ENCODE measurements around the gene NPPA. TPM values are rescaled to one million over a fixed set of nuclear protein-coding genes. Genes with fewer than 3 reads are reported as not detected.

The NPPA gene
- total and polyA plus RNA-seq, 9 of the 15 experiments (the other 6 are each of a cell fraction or from before 2014, with no cell fraction given) = not detected

DNA sequence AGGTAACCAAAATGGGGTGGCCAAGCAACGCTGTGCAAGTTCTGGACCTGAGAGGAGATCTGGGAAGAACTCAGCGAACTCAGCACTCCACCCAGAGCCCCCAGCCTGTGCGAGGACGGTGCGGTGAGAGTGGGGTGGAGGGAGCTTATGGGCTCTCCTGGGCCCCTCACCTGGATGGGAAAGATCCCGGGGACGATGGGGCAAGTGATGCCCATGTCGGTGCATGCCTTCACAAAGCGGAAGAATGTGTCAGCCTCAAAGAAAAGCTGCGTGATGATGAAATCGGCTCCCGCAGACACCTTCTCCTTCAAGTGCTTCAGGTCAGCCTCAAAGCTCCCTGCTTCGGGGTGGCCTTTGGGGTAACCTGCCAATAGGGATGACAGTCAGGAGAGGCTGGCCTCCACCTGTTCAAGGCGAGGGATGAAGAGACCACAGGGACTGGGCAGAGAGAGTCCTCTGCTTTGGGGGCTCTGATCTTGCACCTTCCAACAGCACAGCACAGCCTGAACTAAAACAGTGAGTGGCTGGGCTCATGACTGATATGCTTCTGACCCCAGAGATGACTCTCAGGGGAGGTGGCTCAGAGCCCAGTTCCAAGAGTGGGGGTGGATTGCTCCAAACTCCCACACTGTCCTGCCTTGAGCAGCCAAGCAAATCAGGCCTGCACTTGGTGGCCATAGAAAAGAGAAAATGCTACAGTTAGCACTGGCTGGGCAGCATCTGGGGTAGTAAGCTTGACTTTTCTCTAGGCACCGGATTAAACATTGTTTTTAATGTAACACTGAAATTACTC, 51.4 kb downstream of the NPPA start (continued):
- peak; percentile 80 for TF ChIP-seq ZNF175 (CRISPR knock-in tag; IDR thresholded peaks at IDR 0.05; ENCODE audit: low read depth)
- no peak for TF ChIP-seq MCM3 (IDR thresholded peaks at IDR 0.05)
- no peak for TF ChIP-seq MAFK (IDR thresholded peaks at IDR 0.05; ENCODE audit: low read length)
- TF ChIP-seq, protein P1, sequence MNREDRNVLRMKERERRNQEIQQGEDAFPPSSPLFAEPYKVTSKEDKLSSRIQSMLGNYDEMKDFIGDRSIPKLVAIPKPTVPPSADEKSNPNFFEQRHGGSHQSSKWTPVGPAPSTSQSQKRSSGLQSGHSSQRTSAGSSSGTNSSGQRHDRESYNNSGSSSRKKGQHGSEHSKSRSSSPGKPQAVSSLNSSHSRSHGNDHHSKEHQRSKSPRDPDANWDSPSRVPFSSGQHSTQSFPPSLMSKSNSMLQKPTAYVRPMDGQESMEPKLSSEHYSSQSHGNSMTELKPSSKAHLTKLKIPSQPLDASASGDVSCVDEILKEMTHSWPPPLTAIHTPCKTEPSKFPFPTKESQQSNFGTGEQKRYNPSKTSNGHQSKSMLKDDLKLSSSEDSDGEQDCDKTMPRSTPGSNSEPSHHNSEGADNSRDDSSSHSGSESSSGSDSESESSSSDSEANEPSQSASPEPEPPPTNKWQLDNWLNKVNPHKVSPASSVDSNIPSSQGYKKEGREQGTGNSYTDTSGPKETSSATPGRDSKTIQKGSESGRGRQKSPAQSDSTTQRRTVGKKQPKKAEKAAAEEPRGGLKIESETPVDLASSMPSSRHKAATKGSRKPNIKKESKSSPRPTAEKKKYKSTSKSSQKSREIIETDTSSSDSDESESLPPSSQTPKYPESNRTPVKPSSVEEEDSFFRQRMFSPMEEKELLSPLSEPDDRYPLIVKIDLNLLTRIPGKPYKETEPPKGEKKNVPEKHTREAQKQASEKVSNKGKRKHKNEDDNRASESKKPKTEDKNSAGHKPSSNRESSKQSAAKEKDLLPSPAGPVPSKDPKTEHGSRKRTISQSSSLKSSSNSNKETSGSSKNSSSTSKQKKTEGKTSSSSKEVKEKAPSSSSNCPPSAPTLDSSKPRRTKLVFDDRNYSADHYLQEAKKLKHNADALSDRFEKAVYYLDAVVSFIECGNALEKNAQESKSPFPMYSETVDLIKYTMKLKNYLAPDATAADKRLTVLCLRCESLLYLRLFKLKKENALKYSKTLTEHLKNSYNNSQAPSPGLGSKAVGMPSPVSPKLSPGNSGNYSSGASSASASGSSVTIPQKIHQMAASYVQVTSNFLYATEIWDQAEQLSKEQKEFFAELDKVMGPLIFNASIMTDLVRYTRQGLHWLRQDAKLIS (CRISPR knock-in tag; IDR thresholded peaks at IDR 0.05) = no peak
- no peak for TF ChIP-seq SPI1 (IDR thresholded peaks at IDR 0.05; ENCODE audit: borderline replicate concordance, low read depth, low read length)
- TF ChIP-seq, protein P2, sequence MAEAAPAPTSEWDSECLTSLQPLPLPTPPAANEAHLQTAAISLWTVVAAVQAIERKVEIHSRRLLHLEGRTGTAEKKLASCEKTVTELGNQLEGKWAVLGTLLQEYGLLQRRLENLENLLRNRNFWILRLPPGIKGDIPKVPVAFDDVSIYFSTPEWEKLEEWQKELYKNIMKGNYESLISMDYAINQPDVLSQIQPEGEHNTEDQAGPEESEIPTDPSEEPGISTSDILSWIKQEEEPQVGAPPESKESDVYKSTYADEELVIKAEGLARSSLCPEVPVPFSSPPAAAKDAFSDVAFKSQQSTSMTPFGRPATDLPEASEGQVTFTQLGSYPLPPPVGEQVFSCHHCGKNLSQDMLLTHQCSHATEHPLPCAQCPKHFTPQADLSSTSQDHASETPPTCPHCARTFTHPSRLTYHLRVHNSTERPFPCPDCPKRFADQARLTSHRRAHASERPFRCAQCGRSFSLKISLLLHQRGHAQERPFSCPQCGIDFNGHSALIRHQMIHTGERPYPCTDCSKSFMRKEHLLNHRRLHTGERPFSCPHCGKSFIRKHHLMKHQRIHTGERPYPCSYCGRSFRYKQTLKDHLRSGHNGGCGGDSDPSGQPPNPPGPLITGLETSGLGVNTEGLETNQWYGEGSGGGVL (CRISPR knock-in tag; IDR thresholded peaks at IDR 0.05) = no peak
- no peak for TF ChIP-seq ZNF551 (CRISPR knock-in tag; IDR thresholded peaks at IDR 0.05)
- TF ChIP-seq LCOR (CRISPR knock-in tag; IDR thresholded peaks at IDR 0.05) = no peak
- no peak for TF ChIP-seq FOXA1 (IDR thresholded peaks at IDR 0.05; ENCODE audit: borderline replicate concordance)
- TF ChIP-seq, protein P3, sequence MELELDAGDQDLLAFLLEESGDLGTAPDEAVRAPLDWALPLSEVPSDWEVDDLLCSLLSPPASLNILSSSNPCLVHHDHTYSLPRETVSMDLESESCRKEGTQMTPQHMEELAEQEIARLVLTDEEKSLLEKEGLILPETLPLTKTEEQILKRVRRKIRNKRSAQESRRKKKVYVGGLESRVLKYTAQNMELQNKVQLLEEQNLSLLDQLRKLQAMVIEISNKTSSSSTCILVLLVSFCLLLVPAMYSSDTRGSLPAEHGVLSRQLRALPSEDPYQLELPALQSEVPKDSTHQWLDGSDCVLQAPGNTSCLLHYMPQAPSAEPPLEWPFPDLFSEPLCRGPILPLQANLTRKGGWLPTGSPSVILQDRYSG (tag; conservative IDR thresholded peaks at IDR 0.05; ENCODE audit: low read depth) = 0 out of 2 replicates have a peak, but pooled peaks have one; percentile 40
- TF ChIP-seq SMARCB1 (IDR thresholded peaks at IDR 0.05; ENCODE audit: insufficient read length, low read depth) = no peak
- TF ChIP-seq ZNF217 (CRISPR knock-in tag; IDR thresholded peaks at IDR 0.05) = no peak
- no peak for TF ChIP-seq ETS2 (tag; IDR thresholded peaks at IDR 0.05; ENCODE audit: borderline replicate concordance, poor library complexity, severe bottlenecking)
- TF ChIP-seq, protein P4, sequence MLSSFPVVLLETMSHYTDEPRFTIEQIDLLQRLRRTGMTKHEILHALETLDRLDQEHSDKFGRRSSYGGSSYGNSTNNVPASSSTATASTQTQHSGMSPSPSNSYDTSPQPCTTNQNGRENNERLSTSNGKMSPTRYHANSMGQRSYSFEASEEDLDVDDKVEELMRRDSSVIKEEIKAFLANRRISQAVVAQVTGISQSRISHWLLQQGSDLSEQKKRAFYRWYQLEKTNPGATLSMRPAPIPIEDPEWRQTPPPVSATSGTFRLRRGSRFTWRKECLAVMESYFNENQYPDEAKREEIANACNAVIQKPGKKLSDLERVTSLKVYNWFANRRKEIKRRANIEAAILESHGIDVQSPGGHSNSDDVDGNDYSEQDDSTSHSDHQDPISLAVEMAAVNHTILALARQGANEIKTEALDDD (IDR thresholded peaks at IDR 0.05) = peak; percentile 60; the same call in 1 of the 2 replicates
- no peak for TF ChIP-seq U2AF2 (optimal IDR thresholded peaks at IDR 0.05; ENCODE audit: low read depth, low read length)
- TF ChIP-seq ELF1 (tag; IDR thresholded peaks at IDR 0.05) = 0 out of 2 replicates have a peak, but pooled peaks have one; percentile 7
- TF ChIP-seq ZNF274 (IDR thresholded peaks at IDR 0.05; ENCODE audit: borderline replicate concordance, low read depth, low read length) = no peak
- TF ChIP-seq ZNF232 (CRISPR knock-in tag; IDR thresholded peaks at IDR 0.05) = no peak
- no peak for TF ChIP-seq ASH1L (IDR thresholded peaks at IDR 0.05; ENCODE audit: borderline replicate concordance, low read depth, partially characterized antibody)
- TF ChIP-seq GATAD2A (IDR thresholded peaks at IDR 0.05) = no peak
- no peak for TF ChIP-seq BMI1 (IDR thresholded peaks at IDR 0.05; ENCODE audit: low read length)

All from K562 (cell line).